ENCODE results near the gene RNLS.
A peak's percentile ranks its signal among the peaks of the same experiment; 100 is the strongest.

RNLS gene

GRCh38 chr10:88582806-88583583, at the start of gene RNLS:
RNLS (minus strand) TSS chr10:88583318.
- peak; percentile 82 for DNase-seq

- no peak for DNase-seq
Measured at GRCh38 chr10:88624840-88625239, 41.7 kb upstream of the RNLS start.

- no peak for DNase-seq
Measured at GRCh38 chr10:88623835-88624234, 40.7 kb upstream of the RNLS start.

GRCh38 chr10:88620441-88620840, 37.3 kb upstream of the RNLS start:
- DNase-seq, result no peak

DNA sequence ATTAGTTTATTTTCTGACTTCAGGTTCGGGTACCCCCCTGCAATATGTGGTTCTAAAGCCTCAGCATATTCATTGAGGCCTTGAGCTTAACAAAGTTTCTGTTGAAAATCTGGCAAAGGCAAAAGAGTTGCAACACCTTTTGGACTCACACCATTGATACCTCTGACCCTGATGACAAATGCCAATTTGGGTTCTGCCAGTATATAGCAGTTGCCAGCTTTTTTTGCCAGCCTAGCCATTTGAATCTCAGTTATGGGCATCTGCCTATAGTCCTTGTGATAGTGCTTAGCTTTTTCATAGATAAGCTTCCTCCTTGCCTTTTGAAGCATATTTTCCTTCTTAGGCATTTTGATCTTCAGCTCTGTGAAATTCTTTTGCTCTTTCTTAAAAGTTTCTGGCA, 35.4 kb upstream of the RNLS start:
- no peak for DNase-seq

DNA sequence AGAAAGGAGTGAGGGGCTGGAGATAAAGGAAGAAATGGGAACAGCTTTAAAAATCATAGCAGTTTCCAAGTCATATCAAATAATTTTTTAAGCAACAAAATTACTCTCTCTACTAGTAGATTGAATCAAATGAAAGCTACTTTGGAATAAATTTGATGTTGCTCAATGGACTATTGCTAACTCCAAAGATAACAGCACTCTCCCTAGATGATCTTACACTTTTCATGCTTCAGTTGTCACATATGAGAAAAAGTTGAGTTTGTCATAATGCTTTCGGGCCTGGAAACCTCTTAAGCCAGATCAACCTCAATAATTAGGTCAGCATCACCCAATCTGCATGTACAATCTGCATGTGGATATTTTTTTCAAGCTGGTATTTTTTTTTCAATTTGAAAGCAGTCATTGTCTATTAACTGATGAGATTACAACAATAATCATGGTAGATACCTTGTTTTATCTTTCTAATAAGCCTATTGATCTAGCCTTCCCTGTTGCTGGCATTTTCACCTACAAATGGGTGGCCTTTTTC, 34.7 kb upstream of the RNLS start:
- DNase-seq, result no peak

GRCh38 chr10:88616250-88616977, 33.3 kb upstream of the RNLS start:
- DNase-seq, result no peak

- no peak for DNase-seq
Measured at GRCh38 chr10:88608780-88609179, 25.7 kb upstream of the RNLS start.

GRCh38 chr10:88608052-88608732, 25.1 kb upstream of the RNLS start:
- DNase-seq, result no peak

GRCh38 chr10:88598055-88598454, 14.9 kb upstream of the RNLS start:
- no peak for DNase-seq

DNA sequence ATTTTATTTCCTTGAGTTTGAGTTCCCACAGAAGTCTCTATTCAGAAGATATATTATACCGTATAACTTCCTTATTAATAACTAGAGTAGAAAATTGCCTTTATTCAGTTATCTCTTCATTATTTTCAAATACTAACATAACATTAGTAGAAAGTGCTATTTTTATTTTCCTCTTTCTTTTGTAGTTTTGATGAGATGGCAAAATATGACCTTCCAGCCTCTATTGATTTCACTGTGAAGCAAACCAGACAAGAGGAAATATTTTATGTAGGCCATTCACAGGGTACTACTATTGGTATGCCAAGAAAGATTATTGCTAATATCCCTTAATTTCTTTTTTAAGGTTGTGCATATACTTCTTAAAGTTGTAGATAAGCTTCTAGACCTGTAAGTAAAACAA, 11.4 kb upstream of the RNLS start:
- DNase-seq, result no peak

- DNase-seq, result no peak
Measured at GRCh38 chr10:88592906-88593305, 9.8 kb upstream of the RNLS start.

- no peak for DNase-seq
Measured at GRCh38 chr10:88592381-88592780, 9.3 kb upstream of the RNLS start.

GRCh38 chr10:88586462-88586861, 3.3 kb upstream of the RNLS start, which contains the start of gene LIPJ:
LIPJ (plus strand) TSS chr10:88586762; CDS start chr10:88590688, 3,926 bp downstream.
- no peak for DNase-seq

DNA sequence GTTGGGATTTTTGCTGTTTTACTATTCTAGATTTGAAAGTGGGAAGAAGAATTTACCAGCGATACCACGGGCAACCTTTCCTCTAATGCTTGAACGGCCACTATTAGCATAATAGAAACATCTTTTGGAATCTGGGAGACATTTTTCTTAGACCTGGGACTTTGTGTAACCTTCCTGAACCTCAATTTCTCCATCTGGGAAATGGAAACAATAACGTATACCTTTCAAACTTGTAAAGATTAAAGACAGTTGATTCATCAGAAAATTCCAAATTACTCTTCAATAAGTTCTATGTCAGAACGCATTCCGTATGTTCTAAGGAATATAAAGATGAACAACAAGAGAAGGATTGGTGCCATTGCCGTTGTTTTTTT, 453 bp upstream of the RNLS start:
- DNase-seq, result no peak

DNA sequence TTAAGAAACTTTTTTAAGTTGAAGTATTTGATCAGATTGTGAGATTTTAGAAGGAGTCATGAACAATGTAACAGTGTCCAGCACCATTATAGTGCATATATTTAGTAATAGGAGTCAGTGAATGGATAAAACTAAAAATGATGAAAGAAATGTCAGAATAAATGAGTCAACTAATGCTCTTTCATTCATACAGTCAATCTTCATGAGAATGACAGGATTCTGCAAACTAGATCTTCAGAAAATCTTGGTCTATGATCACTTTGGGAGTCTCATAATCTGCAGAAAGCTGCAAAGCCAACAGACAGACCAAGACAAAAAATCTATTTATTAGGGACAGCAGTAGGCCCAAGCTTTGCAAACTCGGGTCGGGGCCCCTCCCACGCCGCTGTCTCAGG, 710 bp downstream of the RNLS start:
- DNase-seq, result no peak

- DNase-seq, result no peak
Measured at GRCh38 chr10:88565072-88565471, 18.0 kb downstream of the RNLS start.

DNA sequence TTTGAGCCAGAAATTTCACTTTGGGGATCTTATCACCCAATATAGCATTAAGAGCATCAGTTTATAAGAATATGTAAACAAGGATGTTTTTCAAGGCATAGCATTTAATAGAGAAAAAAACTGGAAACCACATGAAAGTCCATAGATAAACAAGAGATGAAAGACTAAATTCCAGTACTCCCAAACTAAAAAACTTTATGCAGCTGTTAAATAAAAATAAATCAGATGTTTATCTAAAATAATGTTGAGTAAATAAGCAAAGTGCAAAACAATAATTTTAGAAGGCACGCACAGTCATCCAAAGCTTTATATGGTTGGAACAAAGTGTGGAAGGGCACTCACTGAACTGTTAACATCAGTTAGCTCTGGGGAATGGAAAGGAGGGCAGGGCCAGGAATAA, 21.0 kb downstream of the RNLS start:
- no peak for DNase-seq

- no peak for DNase-seq
Measured at GRCh38 chr10:88557658-88558057, 25.5 kb downstream of the RNLS start.

- DNase-seq, result no peak
Measured at GRCh38 chr10:88557256-88557655, 25.9 kb downstream of the RNLS start.

- no peak for DNase-seq
Measured at GRCh38 chr10:88555190-88555908, 27.8 kb downstream of the RNLS start.

- no peak for DNase-seq
Measured at GRCh38 chr10:88553116-88553752, 29.9 kb downstream of the RNLS start.

Data from activated CD8-positive, alpha-beta memory T cell treated with anti-CD3 and anti-CD28 coated beads, Interleukin-2, amount 50 U/mL, for 48 hours (primary cell).